NCI-H2196 treated with DMSO at 0.1 percent for 48 hours (cell line): ENCODE results near the gene TMEM145.
"Not testable (repeated sequence)": the region's sequence is repeated elsewhere in the genome, so short reads cannot be mapped to it uniquely, and the experiment has no call there.

Experiments
- DNase-seq: peaks from one replicate; lab custom pipeline; 2025; ENCODE audit not compliant: unreplicated experiment; lab: John Stamatoyannopoulos, UW

Gene TMEM145

DNA sequence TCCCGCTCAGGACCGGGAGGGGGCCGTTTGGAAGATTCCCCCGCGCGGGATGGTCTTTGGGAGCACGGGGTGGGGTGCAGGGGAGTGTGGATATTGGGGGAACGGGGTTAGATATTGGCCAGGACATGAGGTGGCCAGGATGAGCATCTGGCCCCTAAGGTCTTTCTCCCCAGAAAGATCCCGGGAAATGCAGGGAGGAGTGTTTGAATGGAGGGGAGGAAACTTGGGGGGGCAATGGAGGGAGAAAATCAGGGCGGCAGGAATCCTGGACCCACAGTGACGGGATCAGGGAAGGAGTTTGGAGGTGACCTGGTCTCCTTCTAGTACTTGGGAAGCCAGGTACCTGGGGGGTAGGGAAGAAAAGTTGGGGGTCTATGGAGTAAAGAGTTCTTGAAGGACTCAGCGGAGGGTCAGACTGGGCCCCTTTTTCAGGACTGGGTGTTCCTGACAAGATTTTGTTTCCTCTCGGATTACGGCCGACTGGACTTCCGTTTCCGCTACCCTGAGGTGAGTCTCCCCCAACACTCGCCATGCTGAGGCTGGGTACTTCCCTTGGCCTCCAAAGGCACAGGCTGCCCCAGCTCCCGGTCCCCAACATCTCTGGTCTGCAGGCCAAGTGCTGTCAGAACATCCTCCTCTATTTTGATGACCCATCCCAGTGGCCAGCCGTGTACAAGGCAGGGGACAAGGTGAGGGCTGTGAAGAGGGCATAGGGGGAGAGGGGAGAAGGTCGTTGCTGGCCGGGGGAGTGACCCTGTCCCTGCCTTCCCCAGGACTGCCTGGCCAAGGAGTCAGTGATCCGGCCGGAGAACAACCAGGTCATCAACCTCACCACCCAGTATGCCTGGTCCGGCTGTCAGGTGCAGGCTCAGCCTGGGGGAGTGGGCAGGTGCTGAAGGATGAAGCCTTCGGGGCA is 989 bp downstream of the TMEM145 start:
- DNase-seq, result no peak

- DNase-seq, result no peak
Observed at GRCh38 chr19:42315024-42315423, 1.9 kb downstream of the TMEM145 start.

DNA sequence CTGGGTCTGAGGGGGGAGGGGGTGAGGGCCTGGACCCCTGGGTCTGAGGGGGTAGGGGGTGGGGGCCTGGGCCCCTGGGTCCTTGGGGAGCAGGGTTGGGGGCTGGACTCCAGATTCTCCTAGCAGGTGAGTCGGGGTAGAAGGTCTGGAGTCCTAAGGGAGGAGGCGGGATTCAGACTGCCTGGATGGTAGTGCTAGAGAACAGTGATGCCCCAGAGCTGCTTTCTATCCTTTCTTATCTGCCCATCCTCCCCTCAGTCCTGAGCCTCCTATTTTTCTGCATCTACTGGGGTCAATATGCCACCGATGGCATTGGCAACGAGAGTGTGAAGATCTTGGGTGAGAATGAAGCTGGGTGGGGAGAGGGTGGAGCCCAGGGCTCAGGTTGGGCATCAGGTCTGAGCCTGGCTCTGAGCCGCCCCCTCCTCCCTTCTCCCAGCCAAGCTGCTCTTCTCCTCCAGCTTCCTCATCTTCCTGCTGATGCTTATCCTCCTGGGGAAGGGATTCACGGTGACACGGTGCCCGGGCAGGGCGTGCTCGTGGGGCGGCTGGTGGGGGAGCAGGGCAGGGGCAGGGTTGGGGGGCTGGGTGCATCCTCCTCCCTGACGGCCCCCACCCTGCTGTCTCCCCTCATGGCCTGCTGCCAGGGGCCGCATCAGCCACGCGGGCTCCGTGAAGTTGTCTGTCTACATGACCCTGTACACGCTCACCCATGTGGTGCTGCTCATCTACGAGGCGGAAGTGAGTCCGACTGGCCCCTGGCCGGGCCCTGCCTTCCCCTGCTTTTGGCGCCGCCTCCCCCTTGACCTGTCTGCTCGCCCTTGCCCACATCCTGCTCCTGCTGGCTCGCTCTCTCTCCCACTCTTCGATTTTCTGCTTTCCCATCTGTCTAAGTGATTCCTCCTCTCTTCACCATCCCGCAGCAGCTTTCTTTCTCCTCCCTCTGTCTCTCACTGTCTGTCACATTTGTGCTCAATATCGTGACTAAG is 3.4 kb downstream of the TMEM145 start:
- DNase-seq, result peak; percentile 87

DNA sequence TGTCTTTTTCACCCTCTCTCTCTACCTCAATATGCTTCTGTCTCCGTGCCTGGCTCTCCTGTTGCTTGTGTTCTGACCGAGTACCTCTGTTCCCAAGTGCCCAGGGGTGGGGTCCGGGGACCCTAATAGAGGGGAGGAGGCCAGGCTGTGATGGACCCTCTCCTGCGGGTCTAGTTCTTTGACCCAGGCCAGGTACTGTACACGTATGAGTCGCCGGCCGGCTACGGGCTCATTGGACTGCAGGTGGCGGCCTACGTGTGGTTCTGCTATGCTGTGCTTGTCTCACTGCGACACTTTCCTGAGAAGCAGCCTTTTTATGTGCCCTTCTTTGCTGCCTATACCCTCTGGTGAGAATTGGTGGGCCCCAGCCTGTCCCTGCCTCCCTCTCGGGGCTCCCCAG is 4.4 kb downstream of the TMEM145 start:
- no peak for DNase-seq

DNA sequence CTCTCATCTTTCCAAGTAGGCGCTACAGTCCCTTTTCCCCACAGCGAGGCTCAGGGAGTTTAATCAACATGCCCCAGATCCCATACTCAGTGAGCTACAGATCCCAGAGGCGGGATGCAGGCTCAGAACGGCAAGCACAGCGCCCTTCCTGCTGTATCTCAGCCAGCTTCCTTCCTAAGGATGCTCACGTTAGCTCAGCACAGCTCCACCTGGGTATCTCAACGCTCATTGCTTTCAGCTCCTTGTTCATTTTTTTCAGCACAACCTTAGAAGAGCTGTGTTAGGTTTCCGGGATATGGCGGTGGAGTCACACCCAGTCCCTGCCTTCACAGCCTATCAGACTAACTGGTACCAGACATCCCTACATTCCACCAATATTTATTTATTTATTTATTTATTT is 9.2 kb downstream of the TMEM145 start:
- no peak for DNase-seq

- DNase-seq, result no peak
Observed at GRCh38 chr19:42323473-42323851, 10.4 kb downstream of the TMEM145 start.

- DNase-seq, result no peak
Observed at GRCh38 chr19:42323852-42324654, 10.9 kb downstream of the TMEM145 start.

GRCh38 chr19:42324655-42325307 is 11.7 kb downstream of the TMEM145 start:
- DNase-seq, result no peak

DNA sequence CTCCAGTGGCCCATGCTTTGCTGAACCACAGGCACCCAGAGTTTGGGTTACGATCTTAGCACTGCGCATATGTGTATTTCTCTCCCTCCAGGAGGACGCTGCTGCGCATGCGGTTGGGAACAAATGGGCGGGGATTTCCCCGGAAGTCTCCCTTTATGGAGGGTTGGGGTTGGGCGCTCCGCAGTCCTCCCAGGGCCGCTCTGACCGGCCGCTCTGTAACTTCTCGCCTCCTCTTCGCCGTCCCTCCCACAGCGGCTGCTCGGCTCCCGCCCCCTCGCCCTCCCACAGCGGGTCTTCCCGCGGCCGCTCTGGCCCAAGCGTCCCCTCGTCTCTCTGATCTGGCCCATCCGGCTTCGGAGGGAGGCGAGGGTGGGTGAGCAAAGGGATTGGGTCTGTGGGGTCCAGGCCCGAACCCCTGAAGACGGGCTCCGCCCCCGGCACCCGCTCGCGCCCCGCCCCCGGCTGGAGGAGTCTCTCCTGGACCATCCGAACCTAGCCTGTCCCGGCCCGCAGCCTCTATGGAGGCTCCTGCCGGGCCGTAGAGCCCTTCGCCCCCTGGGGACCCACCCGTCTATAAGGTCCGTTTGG is 12.3 kb downstream of the TMEM145 start, which contains the start of gene MEGF8:
Gene MEGF8, plus strand, starts transcription at position 328 of the 588 bp plus-strand sequence. CDS start 609 bp downstream, outside the sequence.
- peak; percentile 98 for DNase-seq

GRCh38 chr19:42325896-42326771 is 13.0 kb downstream of the TMEM145 start:
- DNase-seq, result no peak

DNA sequence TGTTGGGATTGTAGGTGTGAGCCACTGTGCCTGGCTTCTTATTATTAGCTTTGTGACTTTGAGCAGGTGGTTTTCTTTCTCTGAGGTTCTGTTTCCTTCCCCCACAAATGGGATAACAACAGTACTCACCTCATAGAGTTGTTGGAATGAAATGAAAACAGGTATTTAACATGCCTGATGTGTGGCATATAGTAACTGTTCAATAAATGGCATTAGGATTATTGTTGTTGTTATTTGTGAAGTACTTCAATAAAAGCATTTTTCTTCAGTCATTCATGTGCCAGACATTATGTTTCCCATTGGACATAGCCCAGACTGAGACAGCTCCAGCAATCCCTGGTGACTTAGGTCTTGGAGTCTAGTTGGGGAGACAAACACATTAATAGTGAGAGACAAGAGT is 13.9 kb downstream of the TMEM145 start:
- DNase-seq, result no peak

GRCh38 chr19:42327381-42327780 is 14.3 kb downstream of the TMEM145 start:
- no peak for DNase-seq

GRCh38 chr19:42328106-42328505 is 15.0 kb downstream of the TMEM145 start:
- DNase-seq, result no peak

DNA sequence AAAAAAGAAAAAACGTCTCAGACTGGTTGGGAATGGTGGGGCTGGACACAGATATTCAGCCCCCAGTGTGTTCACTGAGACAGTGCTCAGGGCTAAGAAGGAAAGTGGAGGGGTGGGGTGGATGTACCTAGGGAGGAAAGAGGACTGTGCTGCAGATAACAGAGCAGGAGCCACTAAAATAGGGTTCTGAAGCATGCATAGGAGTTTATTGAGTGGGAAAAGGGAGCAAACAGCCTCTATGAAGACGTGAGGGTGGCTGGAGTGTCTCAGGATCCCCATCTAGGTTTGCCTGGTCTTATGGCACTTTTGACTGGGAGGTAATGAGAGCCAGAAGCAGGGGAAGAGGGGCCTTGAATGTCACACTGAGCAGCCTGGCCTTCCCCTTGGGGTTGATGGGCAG is 15.7 kb downstream of the TMEM145 start:
- no peak for DNase-seq

- DNase-seq, result no peak
Observed at GRCh38 chr19:42330241-42330711, 17.2 kb downstream of the TMEM145 start.

DNA sequence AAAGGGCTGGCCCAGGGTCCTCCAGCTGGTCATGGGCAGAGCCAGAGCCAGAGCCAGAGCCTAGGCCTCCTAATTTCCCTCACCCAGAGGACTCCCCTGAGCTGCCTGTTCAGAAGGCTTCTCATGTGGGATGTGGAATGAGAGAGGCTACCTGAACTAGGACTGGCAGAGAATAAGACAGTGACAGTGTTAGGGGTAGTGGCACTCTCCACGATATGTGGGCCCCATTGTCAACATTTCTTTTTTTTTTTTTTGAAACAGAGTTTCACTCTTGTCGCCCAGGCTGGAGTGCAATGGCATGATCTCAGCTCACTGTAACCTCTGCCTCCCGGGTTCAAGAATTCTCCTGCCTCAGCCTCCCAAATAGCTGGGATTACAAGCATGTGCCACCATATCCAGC is 18.2 kb downstream of the TMEM145 start:
- DNase-seq, result not testable (repeated sequence)

DNA sequence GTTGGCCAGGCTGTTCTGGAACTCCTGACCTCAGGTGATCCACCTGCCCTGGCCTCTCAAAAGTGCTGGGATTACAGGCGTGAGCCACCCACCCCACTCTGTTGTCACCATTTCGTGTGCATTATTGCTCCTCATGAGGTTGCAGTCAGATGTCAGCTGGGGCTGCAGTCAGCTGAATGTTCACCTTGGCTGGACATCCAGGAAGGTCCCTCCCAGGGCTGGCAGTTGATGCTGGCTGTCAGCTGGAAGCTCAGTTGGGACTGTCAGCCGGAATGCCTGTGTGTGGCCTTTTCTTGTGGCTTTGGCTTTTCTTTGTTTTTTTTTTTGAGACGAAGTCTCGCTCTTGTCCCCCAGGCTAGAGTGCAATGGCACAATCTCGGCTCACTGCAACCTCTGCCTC is 18.9 kb downstream of the TMEM145 start:
- DNase-seq, result no peak

GRCh38 chr19:42333018-42333417 is 19.9 kb downstream of the TMEM145 start:
- DNase-seq, result no peak
